Measurements from ENCODE around the gene P2RX3. TPM values are rescaled to one million over a fixed set of nuclear protein-coding genes. Genes with fewer than 3 reads are reported as not detected.

P2RX3 gene
- total and polyA plus RNA-seq, 10 of the 15 experiments (the other 5 are each of a cell fraction or from before 2014, with no cell fraction given): 0.05 to 0.12 TPM; not detected in 8

DNA sequence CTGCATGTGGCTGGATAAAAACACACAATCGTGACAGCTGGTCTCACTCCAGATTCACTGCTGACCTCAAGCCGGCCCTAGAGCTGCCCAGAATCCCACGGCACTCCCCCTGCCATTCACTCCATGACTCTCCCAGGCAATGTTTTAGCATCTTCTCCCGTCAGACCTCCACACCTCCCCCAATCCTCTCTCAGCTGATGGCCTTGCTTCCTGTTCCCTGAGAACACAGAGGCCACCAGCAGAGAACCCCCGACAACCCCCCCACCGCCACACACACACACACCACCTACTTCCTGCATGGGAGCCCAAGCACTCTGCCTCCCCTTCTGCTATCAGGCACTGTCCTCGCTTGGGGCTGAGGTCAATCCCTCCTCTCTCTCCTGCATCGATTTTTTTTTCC, 22.7 kb upstream of the P2RX3 start:
- no peaks in the 10 kb centered on the region for H3K79me2 ChIP-seq (ENCODE audit: control insufficient read depth, insufficient read depth, low read length)
- intact Hi-C loops (cut with micrococcal nuclease; ENCODE audit: unreplicated experiment) (no loop called here), in situ Hi-C loops (cut with MboI) (no loop called here)
- H3K27me3 ChIP-seq (replicated peaks in 1 of 2; ENCODE audit: control insufficient read depth in 2 of 2, insufficient read depth in 2 of 2, low read length in 1 of 2): no peaks in the 10 kb centered on the region
- no peaks in the 10 kb centered on the region for H3K9me3 ChIP-seq (replicated peaks; ENCODE audit: control insufficient read depth, insufficient read depth, low read length)
- FAIRE-seq (no peak), DNase-seq (ENCODE audit: low read depth, low spot score) (no peak), ATAC-seq (no peak)
- ChIA-PET RAD21 (ENCODE audit: unreplicated experiment) (interaction anchor here (0.6 kb wide), 1 partner anchor 142 kb away, joined by 4 read pairs; no protein-coding TSS in a partner anchor), CTCF (no interaction called here), POLR2A (interaction anchor here (0.7 kb wide), 1 partner anchor 9 kb away, joined by 3 read pairs; the partner anchor contains the start of gene TNKS1BP1), SMC1A (ENCODE audit: uncharacterized antibody, unreplicated experiment) (no interaction called here)
- H3K27ac ChIP-seq (ENCODE audit: control insufficient read depth, insufficient read depth): no peak overlapping the region
- no peak overlapping the region for H3K9ac ChIP-seq (ENCODE audit: control insufficient read depth, insufficient read depth, low read length)
- H3K36me3 ChIP-seq (ENCODE audit: control insufficient read depth in 2 of 2, insufficient read depth in 2 of 2, low read length in 1 of 2): peaks cover 1 to 2% of the 10 kb centered on the region in 2 experiments; a peak in 2 of 4 replicates
- no peak overlapping the region for H3K4me2 ChIP-seq (ENCODE audit: control insufficient read depth, insufficient read depth)
- no TSS peak for BruUV-seq (replicated peaks)
- no peak for TF ChIP-seq RBBP5 (conservative IDR thresholded peaks at IDR 0.05)
- no peak for TF ChIP-seq SMAD5 (IDR thresholded peaks at IDR 0.05; ENCODE audit: low read depth)
- TF ChIP-seq, protein P1, sequence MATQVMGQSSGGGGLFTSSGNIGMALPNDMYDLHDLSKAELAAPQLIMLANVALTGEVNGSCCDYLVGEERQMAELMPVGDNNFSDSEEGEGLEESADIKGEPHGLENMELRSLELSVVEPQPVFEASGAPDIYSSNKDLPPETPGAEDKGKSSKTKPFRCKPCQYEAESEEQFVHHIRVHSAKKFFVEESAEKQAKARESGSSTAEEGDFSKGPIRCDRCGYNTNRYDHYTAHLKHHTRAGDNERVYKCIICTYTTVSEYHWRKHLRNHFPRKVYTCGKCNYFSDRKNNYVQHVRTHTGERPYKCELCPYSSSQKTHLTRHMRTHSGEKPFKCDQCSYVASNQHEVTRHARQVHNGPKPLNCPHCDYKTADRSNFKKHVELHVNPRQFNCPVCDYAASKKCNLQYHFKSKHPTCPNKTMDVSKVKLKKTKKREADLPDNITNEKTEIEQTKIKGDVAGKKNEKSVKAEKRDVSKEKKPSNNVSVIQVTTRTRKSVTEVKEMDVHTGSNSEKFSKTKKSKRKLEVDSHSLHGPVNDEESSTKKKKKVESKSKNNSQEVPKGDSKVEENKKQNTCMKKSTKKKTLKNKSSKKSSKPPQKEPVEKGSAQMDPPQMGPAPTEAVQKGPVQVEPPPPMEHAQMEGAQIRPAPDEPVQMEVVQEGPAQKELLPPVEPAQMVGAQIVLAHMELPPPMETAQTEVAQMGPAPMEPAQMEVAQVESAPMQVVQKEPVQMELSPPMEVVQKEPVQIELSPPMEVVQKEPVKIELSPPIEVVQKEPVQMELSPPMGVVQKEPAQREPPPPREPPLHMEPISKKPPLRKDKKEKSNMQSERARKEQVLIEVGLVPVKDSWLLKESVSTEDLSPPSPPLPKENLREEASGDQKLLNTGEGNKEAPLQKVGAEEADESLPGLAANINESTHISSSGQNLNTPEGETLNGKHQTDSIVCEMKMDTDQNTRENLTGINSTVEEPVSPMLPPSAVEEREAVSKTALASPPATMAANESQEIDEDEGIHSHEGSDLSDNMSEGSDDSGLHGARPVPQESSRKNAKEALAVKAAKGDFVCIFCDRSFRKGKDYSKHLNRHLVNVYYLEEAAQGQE (IDR thresholded peaks at IDR 0.05; ENCODE audit: low read depth, low read length): no peak
- TF ChIP-seq SIX5 (IDR thresholded peaks at IDR 0.05; ENCODE audit: low read depth, low read length, severe bottlenecking): no peak
- no peak for TF ChIP-seq DPF2 (IDR thresholded peaks at IDR 0.05)
- TF ChIP-seq, protein P2, sequence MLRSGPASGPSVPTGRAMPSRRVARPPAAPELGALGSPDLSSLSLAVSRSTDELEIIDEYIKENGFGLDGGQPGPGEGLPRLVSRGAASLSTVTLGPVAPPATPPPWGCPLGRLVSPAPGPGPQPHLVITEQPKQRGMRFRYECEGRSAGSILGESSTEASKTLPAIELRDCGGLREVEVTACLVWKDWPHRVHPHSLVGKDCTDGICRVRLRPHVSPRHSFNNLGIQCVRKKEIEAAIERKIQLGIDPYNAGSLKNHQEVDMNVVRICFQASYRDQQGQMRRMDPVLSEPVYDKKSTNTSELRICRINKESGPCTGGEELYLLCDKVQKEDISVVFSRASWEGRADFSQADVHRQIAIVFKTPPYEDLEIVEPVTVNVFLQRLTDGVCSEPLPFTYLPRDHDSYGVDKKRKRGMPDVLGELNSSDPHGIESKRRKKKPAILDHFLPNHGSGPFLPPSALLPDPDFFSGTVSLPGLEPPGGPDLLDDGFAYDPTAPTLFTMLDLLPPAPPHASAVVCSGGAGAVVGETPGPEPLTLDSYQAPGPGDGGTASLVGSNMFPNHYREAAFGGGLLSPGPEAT (IDR thresholded peaks at IDR 0.05; ENCODE audit: low read depth): no peak
- no peak for TF ChIP-seq CHD2 (IDR thresholded peaks at IDR 0.05; ENCODE audit: borderline replicate concordance, low read depth, low read length)
- no peak for TF ChIP-seq RUNX3 (IDR thresholded peaks at IDR 0.05; ENCODE audit: low read length)
- no peak for TF ChIP-seq HDAC2 (IDR thresholded peaks at IDR 0.05)
- TF ChIP-seq LARP7 (IDR thresholded peaks at IDR 0.05): no peak
- no peak for TF ChIP-seq CEBPB (IDR thresholded peaks at IDR 0.05; ENCODE audit: borderline replicate concordance in 1 of 2, low read depth in 2 of 2, low read length in 2 of 2)
- TF ChIP-seq JUNB (IDR thresholded peaks at IDR 0.05): no peak
- TF ChIP-seq, protein P3, sequence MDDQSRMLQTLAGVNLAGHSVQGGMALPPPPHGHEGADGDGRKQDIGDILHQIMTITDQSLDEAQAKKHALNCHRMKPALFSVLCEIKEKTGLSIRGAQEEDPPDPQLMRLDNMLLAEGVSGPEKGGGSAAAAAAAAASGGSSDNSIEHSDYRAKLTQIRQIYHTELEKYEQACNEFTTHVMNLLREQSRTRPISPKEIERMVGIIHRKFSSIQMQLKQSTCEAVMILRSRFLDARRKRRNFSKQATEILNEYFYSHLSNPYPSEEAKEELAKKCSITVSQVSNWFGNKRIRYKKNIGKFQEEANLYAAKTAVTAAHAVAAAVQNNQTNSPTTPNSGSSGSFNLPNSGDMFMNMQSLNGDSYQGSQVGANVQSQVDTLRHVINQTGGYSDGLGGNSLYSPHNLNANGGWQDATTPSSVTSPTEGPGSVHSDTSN (IDR thresholded peaks at IDR 0.05; ENCODE audit: insufficient replicate concordance, low read depth, low read length): no peak
- TF ChIP-seq ZBED1 (IDR thresholded peaks at IDR 0.05; ENCODE audit: borderline replicate concordance): no peak
- TF ChIP-seq RB1 (IDR thresholded peaks at IDR 0.05; ENCODE audit: borderline replicate concordance): no peak
- TF ChIP-seq PAX5 (IDR thresholded peaks at IDR 0.05; ENCODE audit: borderline replicate concordance, low read depth, low read length): no peak
- TF ChIP-seq IKZF2 (IDR thresholded peaks at IDR 0.05): no peak
- TF ChIP-seq ESRRA (IDR thresholded peaks at IDR 0.05; ENCODE audit: low read length): no peak
- TF ChIP-seq CBX5 (IDR thresholded peaks at IDR 0.05; ENCODE audit: low read depth): no peak
- no peaks in the 10 kb centered on the region for H4K20me1 ChIP-seq (ENCODE audit: control insufficient read depth, insufficient read depth)
- H3K4me1 ChIP-seq (ENCODE audit: control insufficient read depth, insufficient read depth, low read length): peaks cover 3% of the 10 kb centered on the region
- WGBS (ENCODE audit: insufficient coverage, insufficient replicate concordance, low lambda C conversion rate, missing lambda C conversion rate): 47% methylated on average over 8 of the region's 8 CpGs
- no peak overlapping the region for H3K4me3 ChIP-seq
- no peak overlapping the region for H2AFZ ChIP-seq (ENCODE audit: control insufficient read depth, low read depth, low read length)
